GM18511 (cell line): ENCODE results near the gene RAB6A.

ENCODE experiments used
- ATAC-seq: cut with Tn5 transposase; IDR thresholded peaks from one replicate; pipeline ENCODE4 v1.9.1; 2021; ENCODE audit warnings: mild to moderate bottlenecking, moderate library complexity; ENCODE audit not compliant: unreplicated experiment

The RAB6A gene

GRCh38 chr11:73633999-73634398, 126.9 kb downstream of the RAB6A start:
- no peak for ATAC-seq

- ATAC-seq: no peak
These were observed 127.9 kb downstream of the RAB6A start for GRCh38 chr11:73632996-73633395.

GRCh38 chr11:73629907-73630306, 131.0 kb downstream of the RAB6A start:
- no peak for ATAC-seq

GRCh38 chr11:73625696-73626318, 135.1 kb downstream of the RAB6A start:
- no peak for ATAC-seq
